Hepatocyte (in vitro differentiated cells): ENCODE results near the gene KPNA3. TPM values are rescaled to one million over a fixed set of nuclear protein-coding genes. Genes with fewer than 3 reads are reported as not detected.
A peak's percentile ranks its signal among the peaks of the same experiment; 100 is the strongest.

Source experiments
- DNase-seq: peaks from one replicate; pipeline ENCODE4 v3.0.0-alpha.2; 2016; ENCODE audit warnings: low spot score
- H2AFZ ChIP-seq: fragments of 200-600 bp; sonication (generic); 2 replicates; pipeline ENCODE4 v1.6.0; 2016; ENCODE audit warnings: antibody characterized with exemption, mild to moderate bottlenecking
- H3K27ac ChIP-seq: fragments of 200-600 bp; sonication (generic); 2 replicates; pipeline ENCODE4 v1.5.1; 2016; ENCODE audit warnings: mild to moderate bottlenecking
- H3K27me3 ChIP-seq: fragments of 200-600 bp; sonication (generic); 2 replicates; pipeline ENCODE4 v1.6.1; 2016
- H3K36me3 ChIP-seq: fragments of 200-600 bp; sonication (generic); replicated peaks from 2 replicates; pipeline ENCODE4 v1.5.1; 2016; ENCODE audit warnings: low read depth; ENCODE audit not compliant: insufficient read depth
- H3K4me1 ChIP-seq: fragments of 200-600 bp; sonication (generic); 2 replicates; pipeline ENCODE4 v1.5.1; 2016; ENCODE audit warnings: mild to moderate bottlenecking, moderate library complexity; ENCODE audit not compliant: insufficient read depth
- H3K4me2 ChIP-seq: fragments of 200-600 bp; sonication (generic); 2 replicates; pipeline ENCODE4 v1.6.0; 2016
- H3K4me3 ChIP-seq: fragments of 200-600 bp; sonication (generic); 2 replicates; pipeline ENCODE4 v1.5.1; 2016; ENCODE audit warnings: mild to moderate bottlenecking
- H3K79me2 ChIP-seq: fragments of 200-600 bp; sonication (generic); 2 replicates; pipeline ENCODE4 v1.6.0; 2017; ENCODE audit warnings: mild to moderate bottlenecking
- H3K9me2 ChIP-seq: fragments of 200-600 bp; sonication (generic); replicated peaks from 2 replicates; pipeline ENCODE4 v1.6.0; 2017; ENCODE audit warnings: mild to moderate bottlenecking; ENCODE audit not compliant: insufficient read depth
- H3K9me3 ChIP-seq: fragments of 200-600 bp; sonication (generic); 2 replicates; pipeline ENCODE4 v1.5.1; 2016; ENCODE audit warnings: low read depth, mild to moderate bottlenecking
- H4K20me1 ChIP-seq: fragments of 200-600 bp; sonication (generic); 2 replicates; pipeline ENCODE4 v1.6.0; 2016; ENCODE audit warnings: mild to moderate bottlenecking; ENCODE audit not compliant: insufficient read depth, poor library complexity, severe bottlenecking
- EZH2 ChIP-seq: fragments of 200-600 bp; sonication (generic); IDR thresholded peaks from 2 replicates; pipeline ENCODE4 v1.6.1; 2016; ENCODE audit warnings: antibody characterized with exemption, mild to moderate bottlenecking, borderline replicate concordance
- EZH2phosphoT487 ChIP-seq: fragments of 200-600 bp; sonication (generic); IDR thresholded peaks from one replicate; pipeline ENCODE4 v1.6.1; 2018; ENCODE audit warnings: antibody characterized with exemption, mild to moderate bottlenecking, low read depth, moderate library complexity; ENCODE audit not compliant: unreplicated experiment, severe bottlenecking
- WGBS: methylation state at CpG from one replicate; pipeline ENCODE4 v1.1.6; 2016; ENCODE audit warnings: low lambda C conversion rate; ENCODE audit errors: missing lambda C conversion rate; 5-methylcytosine and 5-hydroxymethylcytosine counted together
- polyA plus RNA-seq: library from polyadenylated mRNA; unstranded; fragments of >200 nt; fragmentation: Nextera tagmentation; extraction: Ambion mirVana; gene quantifications from 2 replicates; pipeline ENCODE4 v1.2.1, GENCODE V29; 2016
- total RNA-seq: library from RNA; depleted of rRNA; stranded (reverse); fragments of >200 nt; gene quantifications from 2 replicates; pipeline ENCODE4 v1.2.3, GENCODE V29; 2014
- TF ChIP-seq, protein P1 (sequence below): fragments of 200-600 bp; sonication (generic); IDR thresholded peaks from 2 replicates; pipeline ENCODE4 v1.5.1; 2016; ENCODE audit warnings: antibody characterized with exemption, mild to moderate bottlenecking; ENCODE audit not compliant: poor library complexity

The KPNA3 gene
- total and polyA plus RNA-seq, 2 experiments from 2014 or later = 41.1 to 61.8 TPM

DNA sequence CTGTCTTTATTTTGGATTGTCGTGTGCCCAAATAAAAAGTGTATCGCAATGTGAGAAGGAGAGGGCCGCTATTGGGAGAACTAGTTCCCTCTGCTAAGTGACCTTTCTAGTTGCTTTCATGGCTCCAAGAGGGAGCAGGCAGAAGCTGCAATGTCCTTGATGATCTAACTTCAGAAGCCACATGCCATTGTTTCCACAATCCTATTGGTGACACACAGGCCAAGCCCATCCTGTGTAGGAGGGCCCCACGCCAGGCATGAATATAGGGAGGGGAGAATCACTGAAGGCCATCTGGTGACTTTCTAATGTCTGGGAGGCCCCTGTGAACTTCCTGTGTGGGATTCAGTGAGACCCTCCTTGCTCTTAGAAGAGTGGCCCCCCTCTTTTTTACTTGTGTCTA lies 47.8 kb upstream of the KPNA3 start:
- TF ChIP-seq EZH2 (no peak), EZH2phosphoT487 (no peak)
- TF ChIP-seq, protein P1, sequence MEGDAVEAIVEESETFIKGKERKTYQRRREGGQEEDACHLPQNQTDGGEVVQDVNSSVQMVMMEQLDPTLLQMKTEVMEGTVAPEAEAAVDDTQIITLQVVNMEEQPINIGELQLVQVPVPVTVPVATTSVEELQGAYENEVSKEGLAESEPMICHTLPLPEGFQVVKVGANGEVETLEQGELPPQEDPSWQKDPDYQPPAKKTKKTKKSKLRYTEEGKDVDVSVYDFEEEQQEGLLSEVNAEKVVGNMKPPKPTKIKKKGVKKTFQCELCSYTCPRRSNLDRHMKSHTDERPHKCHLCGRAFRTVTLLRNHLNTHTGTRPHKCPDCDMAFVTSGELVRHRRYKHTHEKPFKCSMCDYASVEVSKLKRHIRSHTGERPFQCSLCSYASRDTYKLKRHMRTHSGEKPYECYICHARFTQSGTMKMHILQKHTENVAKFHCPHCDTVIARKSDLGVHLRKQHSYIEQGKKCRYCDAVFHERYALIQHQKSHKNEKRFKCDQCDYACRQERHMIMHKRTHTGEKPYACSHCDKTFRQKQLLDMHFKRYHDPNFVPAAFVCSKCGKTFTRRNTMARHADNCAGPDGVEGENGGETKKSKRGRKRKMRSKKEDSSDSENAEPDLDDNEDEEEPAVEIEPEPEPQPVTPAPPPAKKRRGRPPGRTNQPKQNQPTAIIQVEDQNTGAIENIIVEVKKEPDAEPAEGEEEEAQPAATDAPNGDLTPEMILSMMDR = no peak
- H3K4me3 ChIP-seq = no peak overlapping the region
- H2AFZ ChIP-seq = no peak overlapping the region
- H3K79me2 ChIP-seq = no peaks in the 10 kb centered on the region
- H3K27ac ChIP-seq = no peak overlapping the region
- H3K36me3 ChIP-seq = no peaks in the 10 kb centered on the region
- H3K9me3 ChIP-seq = no peaks in the 10 kb centered on the region
- 94% methylated on average over 4 of the region's 4 CpGs for WGBS
- no peak for DNase-seq
- H3K9me2 ChIP-seq = no peaks in the 10 kb centered on the region
- no peaks in the 10 kb centered on the region for H4K20me1 ChIP-seq
- no peaks in the 10 kb centered on the region for H3K4me1 ChIP-seq
- no peaks in the 10 kb centered on the region for H3K27me3 ChIP-seq
- no peak overlapping the region for H3K4me2 ChIP-seq

DNA sequence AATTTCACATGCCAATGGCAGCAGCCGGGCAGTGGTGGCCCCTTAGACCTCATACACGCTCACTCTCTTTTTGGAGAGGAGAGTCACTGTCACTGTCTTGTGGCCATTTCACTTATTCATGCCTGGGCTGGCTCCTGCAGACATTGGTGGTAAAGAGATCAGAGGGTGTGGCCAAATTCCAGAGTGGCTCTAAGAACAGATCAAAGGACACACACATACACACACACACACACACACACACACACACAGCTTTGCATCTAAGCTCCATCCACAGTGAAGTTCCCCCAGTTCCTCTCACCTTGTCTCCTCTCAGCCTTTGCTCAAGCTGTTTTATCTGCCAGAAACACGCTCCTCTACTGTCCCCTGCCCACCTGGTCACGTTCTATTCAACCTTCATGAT lies 46.5 kb upstream of the KPNA3 start:
- Histone ChIP-seq H3K36me3 (no peaks in the 10 kb centered on the region), H3K27me3 (no peaks in the 10 kb centered on the region), H2AFZ (no peak overlapping the region), H3K9me3 (no peaks in the 10 kb centered on the region), H3K4me1 (no peaks in the 10 kb centered on the region), H3K27ac (no peak overlapping the region), H3K9me2 (no peaks in the 10 kb centered on the region), H3K4me2 (no peak overlapping the region), H4K20me1 (no peaks in the 10 kb centered on the region), H3K79me2 (no peaks in the 10 kb centered on the region), H3K4me3 (no peak overlapping the region)
- TF ChIP-seq EZH2phosphoT487 = no peak
- TF ChIP-seq, protein P1 = no peak
- no peak for TF ChIP-seq EZH2
- WGBS = 86% methylated on average over 4 of the region's 4 CpGs
- peak; percentile 37 for DNase-seq

GRCh38 chr13:49836516-49836915 lies 44.0 kb upstream of the KPNA3 start:
- 42% methylated on average over 5 of the region's 5 CpGs for WGBS
- TF ChIP-seq, protein P1 = no peak
- TF ChIP-seq EZH2 (no peak), EZH2phosphoT487 (no peak)
- H3K79me2 ChIP-seq = no peaks in the 10 kb centered on the region
- H3K4me3 ChIP-seq = no peak overlapping the region
- H3K9me2 ChIP-seq = no peaks in the 10 kb centered on the region
- no peaks in the 10 kb centered on the region for H3K9me3 ChIP-seq
- no peak overlapping the region for H3K27ac ChIP-seq
- no peaks in the 10 kb centered on the region for H3K36me3 ChIP-seq
- no peak overlapping the region for H3K4me2 ChIP-seq
- no peaks in the 10 kb centered on the region for H3K27me3 ChIP-seq
- no peak overlapping the region for H2AFZ ChIP-seq
- H3K4me1 ChIP-seq = no peaks in the 10 kb centered on the region
- no peaks in the 10 kb centered on the region for H4K20me1 ChIP-seq
- DNase-seq = peak; percentile 37

DNA sequence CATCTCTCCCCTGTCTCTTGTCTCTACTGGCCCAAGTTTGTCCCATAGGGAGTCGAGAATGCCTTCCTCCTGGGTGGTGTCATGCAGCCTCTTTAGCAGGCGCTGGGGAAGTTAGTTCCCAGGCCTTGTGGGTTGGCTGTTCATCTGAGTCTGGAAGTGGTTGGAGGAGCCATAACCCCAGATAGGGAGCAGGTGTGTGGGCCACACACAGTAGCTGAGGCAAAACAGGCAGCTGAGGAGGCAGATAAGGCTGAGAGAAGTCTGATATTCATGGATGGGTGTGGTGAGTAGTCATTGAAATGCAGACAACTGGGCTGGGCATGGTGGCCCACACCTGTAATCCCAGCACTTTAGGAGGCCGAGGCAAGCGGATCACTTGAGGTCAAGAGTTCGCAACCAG lies 40.9 kb upstream of the KPNA3 start:
- Histone ChIP-seq H3K9me2 (no peaks in the 10 kb centered on the region), H3K27me3 (no peaks in the 10 kb centered on the region), H4K20me1 (no peaks in the 10 kb centered on the region), H3K4me3 (no peak overlapping the region), H3K79me2 (no peaks in the 10 kb centered on the region), H3K9me3 (no peaks in the 10 kb centered on the region), H3K27ac (no peak overlapping the region), H2AFZ (no peak overlapping the region), H3K36me3 (no peaks in the 10 kb centered on the region), H3K4me2 (no peak overlapping the region), H3K4me1 (no peaks in the 10 kb centered on the region)
- no peak for DNase-seq
- WGBS = 73% methylated on average over 5 of the region's 5 CpGs
- TF ChIP-seq, protein P1 = no peak
- TF ChIP-seq EZH2 (no peak), EZH2phosphoT487 (no peak)
